NB4 (cell line): ENCODE measurements around the gene RFX4.

ENCODE experiments used
- DNase-seq: peaks from one replicate; pipeline ENCODE4 v3.0.0; 2010; ENCODE audit warnings: low read depth
- H3K4me3 ChIP-seq: one replicate; pipeline ENCODE4 v1.5.1; 2011; ENCODE audit warnings: mild to moderate bottlenecking, low read depth, low read length, moderate library complexity
- CTCF ChIP-seq: IDR thresholded peaks from one replicate; pipeline ENCODE4 v1.5.1; 2012; ENCODE audit warnings: low read depth, low read length
- MAX ChIP-seq: IDR thresholded peaks from 2 replicates; pipeline ENCODE4 v1.6.1; 2011; ENCODE audit warnings: low read depth, low read length
- MYC ChIP-seq: IDR thresholded peaks from 2 replicates; pipeline ENCODE4 v1.6.1; 2011; ENCODE audit warnings: low read depth, low read length
- POLR2A ChIP-seq: IDR thresholded peaks from 2 replicates; pipeline ENCODE4 v1.6.1; 2011; ENCODE audit warnings: mild to moderate bottlenecking; ENCODE audit not compliant: insufficient read length; ENCODE audit errors: extremely low read depth

Gene RFX4

GRCh38 chr12:106583242-106584103, 669 bp downstream of the RFX4 start:
- H3K4me3 ChIP-seq, result no peak overlapping the region

DNA sequence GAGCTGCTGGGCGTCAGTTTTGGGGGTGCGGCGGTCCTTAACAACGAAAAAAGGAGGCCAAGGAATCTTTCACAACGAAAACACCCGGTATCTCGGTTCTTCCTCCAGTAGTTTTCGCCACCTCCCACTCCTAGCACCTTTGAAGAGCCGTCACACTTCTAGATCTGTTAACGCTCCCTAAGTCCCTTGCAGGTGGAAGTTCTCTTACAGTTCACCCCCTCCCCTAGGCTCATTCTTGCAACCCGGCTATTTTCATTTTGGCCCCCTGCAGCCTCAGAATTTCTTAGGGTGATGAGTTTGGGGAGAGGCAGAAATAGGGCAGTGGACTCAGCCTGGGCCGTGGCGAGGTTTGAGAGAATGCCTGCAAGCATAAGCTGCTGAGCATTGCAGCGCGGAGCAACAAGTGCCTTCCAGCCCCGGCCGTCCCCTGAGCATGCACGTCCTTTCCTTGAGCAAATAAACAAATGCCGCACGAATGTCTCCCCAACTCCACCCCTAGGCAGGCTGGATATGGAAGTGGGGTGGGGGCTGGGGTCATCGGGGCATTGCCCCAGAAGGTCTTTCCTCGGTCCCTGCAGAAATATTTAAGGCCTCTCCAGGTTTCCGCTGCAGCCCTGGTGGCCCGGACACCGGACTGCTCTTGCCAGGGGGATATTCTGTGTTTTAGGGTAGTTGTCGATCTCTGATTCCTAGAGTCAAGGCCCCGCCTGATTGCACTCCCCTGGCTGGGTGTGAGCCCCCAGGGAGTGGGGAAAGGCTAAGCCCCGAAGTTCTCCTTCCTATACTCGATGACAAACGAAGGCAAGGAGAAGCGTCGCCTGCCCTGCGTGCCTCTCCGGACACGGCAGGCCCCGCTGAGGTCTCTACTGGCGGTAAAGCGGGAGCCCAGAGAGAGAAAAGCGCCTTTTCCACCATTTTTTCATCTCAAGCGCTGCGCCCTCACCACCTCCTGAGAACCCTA, 1.6 kb downstream of the RFX4 start:
- no peak for DNase-seq
- TF ChIP-seq MAX (no peak), POLR2A (no peak), CTCF (no peak), MYC (no peak)
- H3K4me3 ChIP-seq, result no peak overlapping the region

More at GRCh38 chr12:106583242-106584103, 669 bp downstream of the RFX4 start:
- no peak for TF ChIP-seq POLR2A
- no peak for DNase-seq

DNA sequence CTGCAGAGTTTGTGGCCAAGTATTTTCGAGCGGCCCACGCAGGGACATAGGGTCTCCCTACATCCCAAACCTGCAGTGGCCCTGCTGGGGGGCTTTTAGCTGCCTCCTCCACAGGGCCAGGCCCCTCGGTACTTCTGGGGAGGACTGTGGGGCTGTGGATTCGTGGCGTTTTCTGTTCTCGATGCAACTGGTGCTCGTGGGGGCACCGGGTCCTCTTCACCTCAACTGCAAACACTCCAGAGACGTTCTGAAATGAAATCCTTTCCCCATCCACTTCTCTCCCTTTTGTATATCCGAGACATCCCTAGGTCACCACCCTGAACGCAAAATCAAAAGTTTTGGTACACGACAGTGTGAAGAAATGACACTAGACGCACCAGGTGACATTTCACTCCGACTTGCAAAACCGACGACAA, 2.3 kb downstream of the RFX4 start:
- DNase-seq, result no peak
- H3K4me3 ChIP-seq, result no peak overlapping the region

GRCh38 chr12:106585521-106586277, 2.9 kb downstream of the RFX4 start:
- no peak overlapping the region for H3K4me3 ChIP-seq
- DNase-seq, result no peak
- TF ChIP-seq POLR2A (no peak), MAX (no peak), MYC (no peak), CTCF (no peak)

More for the DNA sequence above, 2.3 kb downstream of the RFX4 start:
- TF ChIP-seq MYC (no peak), MAX (no peak), POLR2A (no peak), CTCF (no peak)

- TF ChIP-seq MYC, result no peak
- no peak for TF ChIP-seq MAX
- no peak for TF ChIP-seq POLR2A
- TF ChIP-seq CTCF, result no peak
- no peak overlapping the region for H3K4me3 ChIP-seq
- no peak for DNase-seq
Observed at GRCh38 chr12:106586278-106586802, 3.5 kb downstream of the RFX4 start.
